Right kidney (tissue), 1 donor: ENCODE results near the gene GPR150.
A peak's percentile ranks its signal among the peaks of the same experiment; 100 is the strongest.
"Not testable (repeated sequence)": the region's sequence is repeated elsewhere in the genome, so short reads cannot be mapped to it uniquely, and the experiment has no call there.

ENCODE experiments used
- DNase-seq: peaks from one replicate; pipeline ENCODE4 v3.0.0-alpha.2; 2016

The GPR150 gene

GRCh38 chr5:95623706-95624105 lies 3.8 kb downstream of the GPR150 start:
- DNase-seq, result no peak

GRCh38 chr5:95624368-95624767 lies 4.5 kb downstream of the GPR150 start:
- no peak for DNase-seq

- DNase-seq, result no peak
Observed at GRCh38 chr5:95626701-95627100, 6.8 kb downstream of the GPR150 start.

- DNase-seq, result no peak
Observed at GRCh38 chr5:95627971-95628810, 8.3 kb downstream of the GPR150 start.

GRCh38 chr5:95628933-95629332 lies 9.0 kb downstream of the GPR150 start:
- no peak for DNase-seq

GRCh38 chr5:95630394-95630917 lies 10.6 kb downstream of the GPR150 start:
- no peak for DNase-seq

- no peak for DNase-seq
Observed at GRCh38 chr5:95631255-95631958, 11.5 kb downstream of the GPR150 start.

- DNase-seq, result no peak
Observed at GRCh38 chr5:95631991-95632675, 12.2 kb downstream of the GPR150 start.

- DNase-seq, result not testable (repeated sequence)
Observed at GRCh38 chr5:95632942-95633341, 13.1 kb downstream of the GPR150 start.

GRCh38 chr5:95633671-95634070 lies 13.8 kb downstream of the GPR150 start:
- no peak for DNase-seq

- DNase-seq, result no peak
Observed at GRCh38 chr5:95634081-95634480, 14.2 kb downstream of the GPR150 start.

GRCh38 chr5:95638632-95639031 lies 18.7 kb downstream of the GPR150 start:
- DNase-seq, result no peak

- DNase-seq, result no peak
Observed at GRCh38 chr5:95641741-95642220, 21.9 kb downstream of the GPR150 start.

- DNase-seq, result no peak
Observed at GRCh38 chr5:95643152-95643551, 23.3 kb downstream of the GPR150 start.

GRCh38 chr5:95644351-95645042 lies 24.6 kb downstream of the GPR150 start:
- peak; percentile 47 for DNase-seq

- DNase-seq, result not testable (repeated sequence)
Observed at GRCh38 chr5:95646226-95646568, 26.3 kb downstream of the GPR150 start.

- peak; percentile 90 for DNase-seq
Observed at GRCh38 chr5:95646569-95647431, 26.9 kb downstream of the GPR150 start, which contains the start of gene RFESD. TSS of gene RFESD (plus strand) at chr5:95646777. CDS start at chr5:95652272, 5,495 bp downstream.

GRCh38 chr5:95647886-95648860 lies 28.3 kb downstream of the GPR150 start:
- no peak for DNase-seq

GRCh38 chr5:95649274-95649673 lies 29.4 kb downstream of the GPR150 start:
- DNase-seq, result no peak
